ENCODE data around the gene ANO10.

The ANO10 gene

DNA sequence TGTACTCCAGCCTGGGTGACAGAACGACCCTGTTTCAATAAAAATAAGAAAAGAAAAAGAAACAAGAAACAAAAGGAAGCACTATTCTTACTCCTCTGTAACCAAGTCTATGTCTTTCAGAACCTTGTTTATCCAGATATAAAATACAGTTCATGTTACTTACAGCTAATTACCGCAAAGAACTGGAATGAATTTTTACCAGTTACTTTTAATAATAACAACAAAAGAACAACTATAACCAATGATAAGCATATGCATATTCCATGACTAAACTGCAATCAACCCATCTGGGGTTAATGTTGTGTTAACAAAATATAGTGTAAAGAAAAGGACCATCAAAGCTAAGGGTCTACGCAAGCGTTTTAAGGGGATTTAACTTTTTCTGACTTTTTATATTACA lies 212.3 kb downstream of the ANO10 start:
- DNase-seq: no peak

- DNase-seq: no peak
Measured at GRCh38 chr3:43406643-43407023, 215.2 kb downstream of the ANO10 start.

DNA sequence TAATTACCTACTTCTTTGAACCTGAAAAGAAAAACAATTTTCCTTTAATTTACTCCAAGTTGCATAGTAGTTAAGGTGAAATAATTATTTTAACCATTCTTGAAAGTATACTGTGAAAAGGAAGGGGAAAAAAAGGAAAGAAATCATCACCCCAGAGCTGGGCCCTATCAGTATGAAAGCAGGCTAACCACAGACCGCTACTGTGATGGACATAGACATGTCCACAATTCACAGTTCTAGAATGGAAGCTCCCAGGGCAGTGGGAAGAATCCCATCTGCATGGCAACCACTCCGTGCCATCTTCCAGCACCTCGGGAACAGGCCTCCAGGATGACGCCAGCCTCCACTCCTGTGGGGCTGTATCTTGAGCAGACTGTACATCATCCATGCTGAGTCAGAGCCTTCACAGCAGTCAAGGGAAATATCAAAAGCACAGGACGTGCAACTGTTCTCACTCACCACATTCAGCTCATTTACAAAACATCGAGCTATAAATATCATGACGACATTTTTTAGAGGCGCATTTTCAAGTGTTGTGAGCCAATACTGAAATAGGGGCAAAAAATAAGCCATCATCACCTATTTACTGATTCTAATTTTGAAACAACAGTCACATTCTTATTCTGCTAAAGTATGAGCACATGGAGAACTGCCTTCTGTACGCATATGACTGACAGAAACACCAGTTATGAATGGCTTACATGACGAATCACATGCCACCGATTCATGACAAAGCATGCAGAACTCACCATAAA lies 215.7 kb downstream of the ANO10 start:
- no peak for DNase-seq

DNA sequence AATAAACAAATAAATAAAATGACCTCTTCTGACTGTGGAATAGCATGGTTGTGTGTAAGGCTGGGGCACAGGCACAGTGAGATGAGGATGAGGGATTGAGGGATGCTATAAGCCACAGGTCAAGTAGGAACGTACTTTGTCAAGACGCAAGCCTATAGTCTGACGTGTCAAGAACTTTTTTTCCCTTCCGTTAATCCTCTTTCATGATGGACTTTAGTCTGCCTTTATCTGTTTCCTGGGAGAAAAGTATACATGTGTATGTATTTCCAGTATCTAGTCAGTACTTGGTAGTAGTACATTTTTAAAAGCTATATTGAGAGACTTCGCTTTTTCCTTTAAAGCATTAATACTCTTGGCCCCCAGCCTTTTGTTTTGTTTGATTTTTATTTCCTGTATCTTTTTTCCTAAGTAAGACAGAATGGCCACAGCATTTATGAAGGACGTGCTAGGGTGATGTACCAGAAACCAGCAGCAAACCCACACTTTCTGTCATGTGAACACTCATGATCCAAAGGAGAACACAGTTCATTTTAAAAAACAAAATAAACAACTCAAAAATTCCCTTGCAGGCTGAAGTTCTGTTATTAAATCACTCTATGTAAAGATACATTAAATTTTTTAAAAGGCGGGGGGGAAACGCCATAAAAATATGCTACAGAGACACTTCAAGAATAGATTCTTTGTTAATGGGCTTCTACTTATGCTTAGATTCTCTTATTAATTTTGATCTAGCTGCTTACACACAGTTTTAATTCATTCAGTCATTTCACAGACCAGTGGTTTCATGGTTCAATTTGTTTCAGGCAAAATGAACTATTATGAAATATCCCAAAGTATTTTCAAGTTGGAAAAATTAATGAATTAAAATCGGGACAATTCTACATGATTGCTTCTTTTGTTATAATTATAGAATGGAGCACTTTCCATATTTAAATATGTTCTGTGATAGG lies 220.8 kb downstream of the ANO10 start:
- DNase-seq: no peak

DNA sequence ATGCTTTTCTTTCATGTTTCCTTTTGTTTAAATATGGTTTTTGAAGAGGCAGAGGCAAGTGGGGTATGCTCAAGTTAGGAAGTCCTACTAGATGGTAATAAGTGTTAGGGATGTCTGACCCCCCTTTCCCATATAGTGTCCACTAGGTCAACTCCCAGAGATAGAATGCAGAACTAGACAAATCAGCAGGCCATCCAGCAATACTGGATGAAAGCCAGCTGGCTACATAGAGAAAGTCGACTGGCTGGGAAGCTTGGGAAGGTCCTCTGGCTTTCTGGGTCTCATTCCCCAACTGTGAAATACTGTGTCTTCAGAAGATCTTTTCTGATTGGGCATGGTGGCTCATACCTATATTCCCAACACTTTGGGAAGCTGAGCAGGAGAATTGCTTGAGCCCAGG lies 221.6 kb downstream of the ANO10 start:
- DNase-seq: no peak

- DNase-seq: no peak
Measured at GRCh38 chr3:43399034-43399433, 222.8 kb downstream of the ANO10 start.

DNA sequence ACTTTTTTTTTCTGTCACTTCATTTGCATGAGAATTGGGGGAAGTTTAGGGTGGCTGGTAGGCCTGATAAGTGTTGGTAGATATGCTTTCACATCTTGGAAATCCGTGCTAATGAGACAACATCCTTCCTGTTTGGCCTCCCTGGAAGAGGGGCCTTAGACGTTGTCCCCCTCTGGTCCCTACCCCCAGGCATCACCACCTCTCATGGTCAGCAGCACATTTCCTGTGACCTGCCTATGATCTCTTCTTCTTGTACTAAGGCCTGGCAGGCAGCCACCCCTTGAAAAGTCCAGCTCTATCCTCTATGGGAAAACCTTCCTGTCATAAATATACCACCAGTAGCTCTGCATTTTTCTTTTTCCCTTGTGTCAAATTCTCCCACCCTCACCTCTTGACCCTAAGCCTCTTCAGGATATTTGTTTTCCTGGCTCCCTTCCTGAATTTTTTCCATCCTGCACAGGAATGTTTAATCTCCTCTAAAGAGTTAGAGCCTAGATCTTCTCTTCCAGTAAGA lies 227.7 kb downstream of the ANO10 start:
- no peak for DNase-seq

- peak; percentile 23 for DNase-seq
Measured at GRCh38 chr3:43391621-43392020, 230.2 kb downstream of the ANO10 start.

- no peak for DNase-seq
Measured at GRCh38 chr3:43390255-43390588, 231.6 kb downstream of the ANO10 start.

DNA sequence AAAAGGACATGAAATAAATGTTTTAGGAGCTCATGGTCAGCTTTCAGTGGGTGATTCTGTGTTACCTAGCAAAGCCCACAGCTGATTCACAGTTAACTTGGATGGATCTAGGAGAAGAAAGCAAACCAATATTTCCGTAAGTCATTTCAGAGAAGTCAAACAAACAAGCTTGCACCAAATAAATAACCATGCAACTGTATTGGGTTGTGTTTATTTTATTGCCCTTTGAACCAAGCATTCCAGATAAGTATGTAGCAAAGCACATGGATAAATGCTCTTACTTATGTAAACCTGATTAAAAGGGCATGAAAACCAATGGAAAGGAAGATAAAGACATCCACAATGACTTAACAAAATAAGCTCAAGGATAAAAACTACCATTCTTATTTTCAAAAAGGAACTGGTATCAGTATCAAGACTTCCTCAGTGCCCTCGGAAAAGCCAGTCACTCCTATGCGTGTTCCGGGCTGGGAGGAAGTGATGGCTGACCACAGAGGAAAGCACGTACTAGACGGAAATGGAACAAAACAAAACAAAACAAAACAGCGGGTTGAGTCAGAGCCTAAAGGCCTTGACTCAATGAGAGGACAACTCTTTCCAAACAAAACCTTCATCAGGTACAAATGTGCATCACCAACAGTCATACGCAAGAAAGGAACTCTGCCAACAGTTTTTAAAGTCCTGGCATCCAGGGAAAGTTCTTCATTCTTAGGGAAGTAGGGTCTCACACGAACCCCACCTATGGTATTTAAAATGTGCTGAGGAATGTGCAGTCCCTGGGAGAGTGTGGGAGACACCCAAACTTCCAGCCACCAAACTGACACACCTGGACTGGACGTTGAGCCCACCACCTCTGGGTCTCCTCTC lies 232.2 kb downstream of the ANO10 start:
- peak; percentile 91 for DNase-seq

DNA sequence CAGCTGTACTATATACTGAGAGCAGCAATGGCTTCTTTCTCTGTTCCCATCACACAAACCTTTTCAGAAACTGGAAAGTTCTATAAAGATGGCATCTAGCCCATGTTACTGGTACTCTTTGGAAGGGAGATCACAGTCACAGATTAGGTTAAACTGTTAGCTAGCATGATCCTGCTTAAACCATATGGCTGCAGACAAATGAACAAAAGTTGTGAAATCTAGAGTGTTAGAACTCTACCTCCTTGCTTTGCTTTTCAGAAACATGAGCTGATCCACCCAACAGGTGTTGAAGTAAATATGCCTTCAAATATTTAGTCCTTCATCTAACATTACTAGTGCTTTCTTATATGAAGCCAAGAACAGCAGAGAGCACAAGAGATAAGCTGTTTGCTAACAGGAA lies 232.9 kb downstream of the ANO10 start:
- no peak for DNase-seq

DNA sequence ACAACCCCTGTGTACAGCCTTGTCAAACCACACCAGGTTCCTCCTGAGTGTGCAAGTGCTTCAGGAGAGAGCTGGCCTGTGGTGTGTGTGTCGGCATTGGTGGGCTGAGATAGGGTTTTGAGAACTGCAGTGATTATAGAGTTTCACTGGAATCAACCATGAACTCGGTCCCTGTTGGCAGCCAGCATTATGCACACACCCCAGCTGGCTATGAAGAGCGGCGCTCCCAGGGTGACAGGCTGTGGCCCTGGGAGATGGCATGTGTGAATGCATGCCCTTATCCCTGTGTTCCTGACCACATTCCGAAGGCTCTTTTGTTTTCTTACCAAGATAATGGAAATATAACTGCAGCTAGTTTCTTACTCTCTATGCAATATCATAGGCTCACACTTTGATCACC lies 233.6 kb downstream of the ANO10 start:
- DNase-seq: no peak

- no peak for DNase-seq
Measured at GRCh38 chr3:43379343-43379742, 242.5 kb downstream of the ANO10 start.

- peak; percentile 66 for DNase-seq
Measured at GRCh38 chr3:43378066-43378935, 243.5 kb downstream of the ANO10 start.

DNA sequence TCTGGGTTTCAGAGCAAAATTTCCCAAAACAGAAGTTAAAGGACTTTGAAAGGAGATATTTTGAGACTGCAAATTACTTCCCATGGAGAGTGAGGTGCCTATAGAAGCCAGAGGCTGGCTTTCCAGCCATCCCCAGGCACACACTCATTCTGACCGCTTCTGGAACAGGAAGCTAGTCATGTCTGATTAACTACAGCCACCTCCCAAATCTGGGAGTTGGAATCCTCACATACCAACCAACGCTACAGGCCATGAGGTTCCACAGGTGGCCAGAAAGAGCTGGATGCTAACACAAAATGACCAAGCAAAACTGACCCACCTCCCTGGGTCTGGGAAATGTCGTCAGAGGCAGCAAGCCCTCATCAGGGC lies 248.3 kb downstream of the ANO10 start:
- no peak for DNase-seq

GRCh38 chr3:43372809-43373559 lies 248.8 kb downstream of the ANO10 start:
- DNase-seq: no peak

GRCh38 chr3:43372007-43372740 lies 249.6 kb downstream of the ANO10 start:
- DNase-seq: no peak

GRCh38 chr3:43371494-43371893 lies 250.3 kb downstream of the ANO10 start:
- no peak for DNase-seq

DNA sequence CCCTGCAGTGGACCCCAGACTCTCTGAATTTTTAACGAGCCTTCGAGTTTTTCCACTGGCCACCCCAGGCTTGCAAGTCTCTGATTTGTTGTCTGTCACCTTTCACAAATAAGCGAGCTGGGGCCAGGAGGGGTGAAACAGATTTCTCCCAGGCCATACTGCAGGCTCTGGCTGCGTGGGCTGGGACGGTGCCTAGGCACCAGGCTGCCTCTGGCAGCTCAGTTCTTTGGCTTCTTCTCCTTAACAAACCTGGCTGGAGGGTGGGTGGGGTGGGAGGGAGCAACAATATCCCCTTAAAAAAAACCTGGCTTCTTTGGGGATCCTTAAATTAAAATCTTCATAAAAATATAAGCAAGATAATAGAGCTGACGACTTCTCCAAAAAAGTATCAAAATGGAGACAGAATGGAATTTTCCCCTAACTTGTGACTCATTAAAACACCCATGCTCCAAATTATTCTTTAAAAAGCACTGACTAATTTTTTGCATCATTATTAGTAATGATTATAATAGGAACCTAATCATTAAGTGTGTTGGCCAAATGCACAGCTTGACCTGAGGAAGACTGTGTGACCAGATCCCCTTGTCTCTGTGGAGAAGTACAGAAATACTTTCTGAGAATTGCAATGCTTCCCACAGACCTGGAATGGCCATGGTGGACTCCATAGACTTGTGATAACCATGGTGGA lies 251.4 kb downstream of the ANO10 start:
- DNase-seq: no peak
